ENCODE measurements around the gene FBH1.
"Not testable (repeated sequence)": the region's sequence is repeated elsewhere in the genome, so short reads cannot be mapped to it uniquely, and the experiment has no call there.

The FBH1 gene

DNA sequence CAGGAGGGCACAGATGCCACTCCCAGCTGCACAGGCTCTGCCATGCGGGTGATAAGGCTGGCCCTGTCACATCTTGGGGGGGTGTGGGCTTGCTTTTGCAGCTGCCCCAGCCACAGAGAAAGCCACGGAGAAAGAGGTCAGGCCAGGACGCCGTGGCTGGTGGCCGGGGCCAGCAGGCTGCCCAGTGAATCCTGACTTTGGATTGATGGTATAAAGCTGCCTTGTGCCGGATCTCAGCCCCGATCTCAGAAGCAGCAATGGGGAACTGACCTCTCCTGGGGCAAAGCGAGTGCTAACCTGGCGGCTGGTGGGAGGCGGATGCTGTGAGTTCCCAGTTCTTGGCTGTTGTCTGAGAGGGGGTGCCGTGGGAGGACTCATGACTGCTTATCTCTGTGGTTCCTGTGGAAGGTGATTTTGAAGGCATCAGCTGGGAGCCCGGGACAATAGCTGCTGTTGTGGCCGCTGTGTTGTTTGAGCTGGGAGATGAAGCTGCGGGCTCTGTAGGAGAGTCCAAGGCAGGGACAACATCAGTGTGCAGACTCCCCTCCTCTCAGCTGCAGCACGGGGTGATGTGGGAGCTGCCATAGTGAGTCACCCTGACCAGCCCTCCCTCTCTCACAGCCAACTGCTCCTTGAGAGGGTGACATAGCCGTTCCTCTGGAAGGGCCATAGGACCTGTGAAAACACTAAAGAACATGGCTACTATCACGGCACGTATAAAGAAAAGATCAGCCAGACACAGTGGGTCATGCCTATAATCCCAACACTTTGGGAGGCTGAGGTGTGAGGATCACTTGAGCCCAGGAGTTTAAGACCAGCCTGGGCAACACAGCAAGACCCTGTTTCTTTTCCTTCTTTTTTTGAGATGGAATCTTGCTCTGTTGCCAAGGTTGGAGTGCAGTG, 70.3 kb downstream of the FBH1 start:
- DNase-seq, result no peak

DNA sequence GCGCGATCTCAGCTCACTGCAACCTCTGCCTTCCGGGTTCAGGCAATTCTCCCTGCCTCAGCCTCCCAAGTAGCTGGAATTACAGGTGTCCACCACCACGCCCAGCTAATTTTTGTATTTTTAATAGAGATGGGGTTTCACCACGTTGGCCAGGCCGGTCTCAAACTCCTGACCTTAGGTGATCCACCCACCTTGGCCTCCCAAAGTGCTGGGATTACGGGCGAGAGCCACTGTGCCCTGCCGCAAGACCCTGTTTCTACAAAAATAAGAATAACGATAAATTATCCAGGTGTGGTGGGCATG, 70.9 kb downstream of the FBH1 start:
- DNase-seq, result not testable (repeated sequence)

GRCh38 chr10:5961405-5962100, 71.5 kb downstream of the FBH1 start:
- no peak for DNase-seq

GRCh38 chr10:5962358-5962940, 72.4 kb downstream of the FBH1 start:
- DNase-seq, result not testable (repeated sequence)

GRCh38 chr10:5963071-5963470, 73.0 kb downstream of the FBH1 start:
- no peak for DNase-seq

GRCh38 chr10:5963591-5963990, 73.5 kb downstream of the FBH1 start:
- DNase-seq, result no peak

DNA sequence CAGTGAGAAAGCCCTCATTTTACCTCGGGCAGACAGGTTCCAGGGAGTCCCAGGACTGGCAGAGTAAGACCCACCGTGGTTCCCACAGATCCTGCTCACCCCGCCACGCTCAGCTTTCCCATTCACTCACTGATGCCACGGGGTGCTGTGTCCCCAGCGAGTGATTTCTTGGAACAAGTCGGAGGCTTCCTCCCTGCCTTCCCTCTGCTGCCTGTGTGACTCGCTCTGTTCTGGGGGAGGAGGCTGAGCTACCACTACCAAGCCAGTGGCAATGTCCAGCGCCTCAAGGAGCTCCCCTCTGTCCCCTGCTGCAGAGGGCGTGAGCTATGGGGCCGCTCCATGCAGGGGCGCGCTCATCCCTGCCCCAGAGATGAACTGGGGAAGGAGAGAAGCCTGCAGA, 74.7 kb downstream of the FBH1 start:
- no peak for DNase-seq

DNA sequence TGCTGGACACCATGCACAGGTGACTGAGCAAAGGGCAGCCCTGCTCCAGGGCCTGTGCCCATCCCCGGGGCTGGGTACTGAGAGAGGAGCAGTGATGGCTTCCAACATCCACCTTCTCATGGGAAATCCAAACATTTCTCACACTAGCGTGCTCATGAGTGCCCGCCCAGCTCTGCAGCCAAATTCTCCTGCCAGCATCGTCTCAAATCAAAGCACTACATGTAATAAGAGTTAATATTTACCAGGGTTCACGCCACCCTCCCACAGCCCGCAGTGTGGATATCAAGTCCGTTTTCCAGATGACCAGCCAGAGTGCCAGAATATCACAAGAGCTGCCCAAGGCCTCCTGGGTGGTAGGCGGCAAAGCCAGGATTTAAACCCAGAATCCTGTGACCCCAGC, 75.2 kb downstream of the FBH1 start:
- DNase-seq, result no peak

DNA sequence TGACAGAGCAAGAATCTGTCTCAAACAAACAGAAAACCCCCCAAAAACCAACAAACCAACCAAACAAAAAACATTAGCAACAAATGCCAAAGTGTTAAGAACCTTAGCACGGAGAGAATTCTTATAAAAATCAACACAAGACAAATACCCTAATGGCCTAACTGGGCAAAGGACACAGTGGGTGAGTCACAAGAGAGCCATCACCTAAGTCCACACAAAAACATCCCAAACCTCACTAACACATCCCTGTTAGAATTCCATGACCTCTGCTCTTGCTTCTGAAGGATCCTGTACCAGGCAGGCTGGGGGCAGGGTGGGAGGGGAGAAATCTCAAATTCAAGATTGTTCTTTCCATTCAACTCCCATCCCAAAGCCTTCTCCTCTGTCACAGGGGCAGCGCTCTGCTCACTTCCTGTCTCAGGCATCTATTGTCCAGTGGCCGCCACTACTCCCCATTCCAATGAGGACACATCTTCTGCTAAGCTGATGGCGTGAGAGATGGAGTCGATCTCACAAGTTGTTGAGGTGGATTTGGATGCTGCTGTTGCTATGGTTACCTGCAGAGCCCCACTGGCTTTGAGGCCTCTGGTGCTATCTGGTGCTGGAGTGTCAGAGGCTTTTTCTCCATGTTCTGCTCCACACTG, 78.1 kb downstream of the FBH1 start:
- no peak for DNase-seq

DNA sequence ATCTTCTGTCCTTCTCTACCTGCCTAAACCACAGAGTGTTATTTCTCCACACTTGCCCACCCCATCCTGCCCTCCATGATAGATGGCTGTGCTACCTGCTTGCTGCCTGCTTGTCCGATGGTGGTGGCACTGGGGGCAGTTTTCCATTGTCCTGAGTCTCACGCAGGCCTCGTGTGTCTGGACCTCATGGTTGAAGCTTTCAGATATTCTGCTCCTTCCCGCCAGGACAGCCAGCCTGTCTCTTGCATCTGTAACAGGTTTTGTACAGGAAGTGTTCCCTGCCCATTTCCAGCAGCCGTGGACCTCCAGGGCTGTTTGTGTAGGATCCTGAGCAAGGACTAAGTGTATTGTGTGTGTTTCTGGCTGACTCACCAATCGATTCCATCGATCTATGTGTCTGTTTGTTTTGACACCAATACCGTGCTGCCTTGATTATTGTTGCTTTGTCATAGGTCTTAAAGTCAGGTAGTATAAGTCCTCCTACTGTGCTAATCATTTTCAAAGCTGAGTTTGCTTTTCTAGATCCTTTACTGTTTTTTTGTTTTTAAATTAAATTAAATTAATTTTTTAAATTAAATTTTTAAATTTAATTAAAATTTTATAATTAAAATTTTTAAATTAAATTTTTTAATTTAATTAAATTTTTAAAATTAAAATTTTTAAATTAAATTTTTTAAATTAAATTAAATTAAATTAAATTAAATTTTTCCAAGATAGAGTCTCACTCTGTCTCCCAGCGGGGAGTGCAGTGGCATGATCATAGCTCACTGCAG, 78.8 kb downstream of the FBH1 start:
- no peak for DNase-seq

DNA sequence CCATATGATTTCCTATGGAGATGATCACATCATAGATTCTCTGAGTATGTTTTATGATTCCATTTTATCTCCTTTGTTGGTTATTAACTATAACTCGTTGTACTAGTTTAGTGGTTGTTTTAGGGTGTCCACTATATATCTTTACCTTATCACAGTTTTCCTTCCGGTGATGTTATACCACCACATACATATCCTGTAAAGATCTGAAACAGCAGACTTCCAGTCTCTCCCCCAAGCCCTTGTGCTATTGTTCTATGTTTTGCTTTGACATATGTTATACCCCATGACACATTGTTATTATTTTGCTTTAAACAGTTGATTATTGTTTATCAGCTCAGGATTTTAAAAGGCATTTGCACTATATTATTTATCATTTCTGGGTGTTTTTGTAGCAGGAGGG, 80.0 kb downstream of the FBH1 start:
- DNase-seq, result no peak

DNA sequence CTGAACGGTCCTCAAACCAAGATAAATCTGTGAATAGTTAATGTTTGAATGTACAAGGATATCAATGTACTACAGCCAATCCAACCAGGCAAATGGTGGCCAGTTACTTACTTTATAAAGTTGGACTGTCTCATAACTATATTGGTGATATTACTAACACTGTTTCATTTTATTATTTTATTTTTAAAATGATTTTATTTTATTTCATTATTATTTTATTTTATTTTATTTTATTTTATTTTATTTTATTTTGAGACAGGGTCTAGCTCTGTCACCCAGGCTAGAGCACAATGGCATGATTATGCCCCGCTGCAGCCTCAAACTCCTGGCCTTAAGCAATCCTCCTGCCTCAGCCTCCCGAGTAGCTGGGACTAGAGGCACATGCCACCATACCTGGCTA, 80.5 kb downstream of the FBH1 start:
- DNase-seq, result no peak

DNA sequence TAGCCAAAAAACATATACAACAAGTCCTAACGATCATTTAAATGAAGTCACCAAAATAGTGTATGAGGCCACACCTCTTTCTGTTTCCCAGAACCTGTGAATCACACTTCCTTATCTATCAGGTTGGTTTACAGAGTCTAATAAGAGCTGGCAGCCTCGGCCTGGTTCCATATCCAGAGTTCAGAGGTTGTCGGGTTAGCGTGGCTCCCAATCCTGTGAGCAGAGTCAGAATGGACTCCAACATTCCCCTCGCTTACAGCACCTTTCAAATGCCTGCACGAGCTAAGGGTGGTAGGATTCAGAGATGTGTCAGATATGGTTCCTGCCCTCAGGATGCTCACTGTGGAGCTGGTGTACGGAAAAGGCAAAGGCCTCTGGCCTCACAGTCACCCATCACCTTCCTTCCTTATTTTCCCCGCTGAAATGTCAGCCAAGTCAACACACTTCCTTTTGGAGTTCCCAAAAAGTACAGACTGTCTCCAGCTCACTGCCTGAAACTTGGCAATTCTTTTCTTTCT, 81.3 kb downstream of the FBH1 start:
- no peak for DNase-seq

DNA sequence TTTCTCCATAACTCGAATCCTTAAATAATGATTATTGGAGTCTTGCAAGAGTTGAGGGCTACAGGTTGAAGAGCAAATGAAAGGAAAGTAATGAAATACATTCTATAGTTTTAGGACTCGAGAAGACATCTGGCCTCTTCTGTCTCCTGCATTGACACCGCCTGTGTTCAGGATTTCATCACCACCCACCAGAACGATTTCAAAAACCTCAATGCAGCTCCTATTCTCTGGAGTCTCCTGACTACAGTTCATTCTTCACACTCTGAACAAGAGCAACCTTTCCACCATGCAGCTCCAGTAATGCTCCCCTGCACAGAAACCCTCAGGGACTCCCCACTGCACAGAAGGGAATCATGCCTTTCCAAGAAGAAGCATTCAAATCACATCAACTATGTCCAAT, 81.8 kb downstream of the FBH1 start:
- DNase-seq, result no peak

GRCh38 chr10:5973069-5973468, 83.0 kb downstream of the FBH1 start:
- DNase-seq, result no peak

GRCh38 chr10:5975641-5976473, 85.8 kb downstream of the FBH1 start:
- DNase-seq, result no peak

GRCh38 chr10:5976512-5977470, 86.7 kb downstream of the FBH1 start:
- DNase-seq, result peak; percentile 49

GRCh38 chr10:5977471-5978229, 87.6 kb downstream of the FBH1 start, which contains the start of gene IL15RA:
Gene IL15RA, minus strand, starts transcription at chr10:5977543. Its CDS starts 51 bp downstream, at chr10:5977492.
- DNase-seq, result peak; percentile 73

GRCh38 chr10:5978230-5978489, 88.1 kb downstream of the FBH1 start:
- no peak for DNase-seq

- no peak for DNase-seq
Measured at GRCh38 chr10:5981529-5981928, 91.5 kb downstream of the FBH1 start.

Data from right forelimb (tissue), 1 donor.